Liver (tissue), 9 donors: Measurements from ENCODE around the gene KNDC1. TPM values are rescaled to one million over a fixed set of nuclear protein-coding genes. Genes with fewer than 3 reads are reported as not detected.

ENCODE experiments used
- DNase-seq: peaks from one replicate; pipeline ENCODE4 v3.0.0-alpha.2; 2017; ENCODE audit warnings: low spot score
- H3K27ac ChIP-seq, 2 donors: one replicate each; pipeline ENCODE4 v1.7.0; 2013; ENCODE audit warnings: inconsistent platforms in 2 of 2, low read length in 2 of 2, control low read depth in 1 of 2, low read depth in 1 of 2, mild to moderate bottlenecking in 1 of 2
- H3K27me3 ChIP-seq, 4 donors: one replicate each; pipeline versions ENCODE4 v1.6.1 to v1.7.0; 2013; ENCODE audit warnings: low read length in 3 of 4, inconsistent platforms in 1 of 4, mild to moderate bottlenecking in 1 of 4, moderate library complexity in 1 of 4; ENCODE audit not compliant: control insufficient read depth in 4 of 4, insufficient read depth in 4 of 4
- H3K36me3 ChIP-seq, 4 donors: one replicate each; pipeline versions ENCODE4 v1.6.1 to v1.7.0; 2013; ENCODE audit warnings: low read length in 3 of 4, mild to moderate bottlenecking in 3 of 4, low read depth in 1 of 4, moderate library complexity in 1 of 4; ENCODE audit not compliant: control insufficient read depth in 4 of 4, insufficient read depth in 3 of 4
- H3K4me1 ChIP-seq, 4 donors: one replicate each; pipeline versions ENCODE4 v1.6.1 to v1.7.0; 2013; ENCODE audit warnings: low read length in 3 of 4, mild to moderate bottlenecking in 3 of 4, moderate library complexity in 1 of 4; ENCODE audit not compliant: control insufficient read depth in 4 of 4, insufficient read depth in 4 of 4
- H3K4me3 ChIP-seq, 3 donors: one replicate each; pipeline versions ENCODE4 v1.6.1 to v1.7.0; 2013; ENCODE audit warnings: low read length in 3 of 3, control low read depth in 1 of 3, low read depth in 1 of 3, mild to moderate bottlenecking in 1 of 3
- H3K9ac ChIP-seq, 2 donors: one replicate each; pipeline ENCODE4 v1.7.0; 2013; ENCODE audit warnings: low read length in 2 of 2, mild to moderate bottlenecking in 2 of 2, moderate library complexity in 2 of 2, control low read depth in 1 of 2, low read depth in 1 of 2
- H3K9me3 ChIP-seq, 4 donors: one replicate each; pipeline versions ENCODE4 v1.6.1 to v1.7.0; 2013; ENCODE audit warnings: low read length in 3 of 4; ENCODE audit not compliant: control insufficient read depth in 4 of 4
- CTCF ChIP-seq: fragments of 150-350 bp; IDR thresholded peaks from 2 replicates; pipeline ENCODE4 v1.5.1; 2017; ENCODE audit warnings: improper control_type of control experiment, low read depth, low read length; ENCODE audit not compliant: missing input control
- EGR1 ChIP-seq, 2 donors: IDR thresholded peaks; 2 replicates each; pipeline ENCODE4 v1.6.1; 2016 to 2018; ENCODE audit warnings: antibody characterized with exemption in 2 of 2, low read depth in 2 of 2
- FOXA2 ChIP-seq: IDR thresholded peaks from 2 replicates; pipeline ENCODE4 v1.6.1; 2016; ENCODE audit warnings: antibody characterized with exemption
- GABPA ChIP-seq, 2 donors: IDR thresholded peaks in 1 of 2; conservative IDR thresholded peaks in 1 of 2; 2 replicates each; pipeline ENCODE4 v1.6.1; 2016; ENCODE audit warnings: antibody characterized with exemption in 2 of 2, mild to moderate bottlenecking in 1 of 2, moderate library complexity in 1 of 2
- JUND ChIP-seq, 2 donors: IDR thresholded peaks; 2 replicates each; pipeline ENCODE4 v1.6.1; 2016; ENCODE audit warnings: antibody characterized with exemption in 2 of 2
- NR2F2 ChIP-seq: IDR thresholded peaks from 2 replicates; pipeline ENCODE4 v1.6.1; 2016; ENCODE audit warnings: antibody characterized with exemption
- RAD21 ChIP-seq, 2 donors: IDR thresholded peaks; 2 replicates each; pipeline ENCODE4 v1.6.1; 2016; ENCODE audit warnings: antibody characterized with exemption in 2 of 2, mild to moderate bottlenecking in 2 of 2
- RXRA ChIP-seq, 2 donors: IDR thresholded peaks; 2 replicates each; pipeline ENCODE4 v1.6.1; 2017 to 2018; ENCODE audit warnings: antibody characterized with exemption in 2 of 2, mild to moderate bottlenecking in 1 of 2
- SP1 ChIP-seq: IDR thresholded peaks from 2 replicates; pipeline ENCODE4 v1.6.1; 2018; ENCODE audit warnings: antibody characterized with exemption, mild to moderate bottlenecking
- YY1 ChIP-seq: IDR thresholded peaks from 2 replicates; pipeline ENCODE4 v1.6.1; 2016; ENCODE audit warnings: antibody characterized with exemption, mild to moderate bottlenecking
- WGBS: extraction: QIAGEN DNeasy Blood & Tissue Kit; methylation state at CpG from one replicate; pipeline ENCODE4 v1.1.7; 2013; 5-methylcytosine and 5-hydroxymethylcytosine counted together
- polyA plus RNA-seq, 2 donors: library from polyadenylated mRNA; stranded (reverse) in 1 of 2; unstranded in 1 of 2; fragments of 200-250 nt in 1 of 2; fragments of >200 nt in 1 of 2; fragmentation: Nextera tagmentation in 1 of 2; extraction: Ambion mirVana in 1 of 2; gene quantifications; one replicate each; pipeline versions ENCODE4 v1.2.1 to v1.2.3, GENCODE V29; 2013 to 2015
- total RNA-seq, 2 donors: library from RNA; depleted of rRNA; stranded (reverse); fragments of >200 nt; gene quantifications; one replicate each; pipeline ENCODE4 v1.2.3, GENCODE V29; 2014
- TF ChIP-seq, protein P1 (sequence below): IDR thresholded peaks from 2 replicates; pipeline ENCODE4 v1.6.1; 2016; ENCODE audit warnings: antibody characterized with exemption, mild to moderate bottlenecking
- TF ChIP-seq, protein P2 (sequence below): IDR thresholded peaks from 2 replicates; pipeline ENCODE4 v1.6.1; 2016; ENCODE audit warnings: antibody characterized with exemption
- TF ChIP-seq, protein P3 (sequence below): IDR thresholded peaks from 2 replicates; pipeline ENCODE4 v1.6.1; 2016; ENCODE audit warnings: antibody characterized with exemption
- donor health status: healthy.
- donor health status: healthy.
- donor health status: healthy.
- donor health status: healthy.
- donor health status: healthy.

KNDC1 gene
- total and polyA plus RNA-seq, 4 donors: 0.53 to 12.9 (median 4.3) TPM

GRCh38 chr10:133230387-133231195 is 70.6 kb downstream of the KNDC1 start (continued):
- TF ChIP-seq CTCF (no peak), NR2F2 (no peak)
- TF ChIP-seq, protein P1, sequence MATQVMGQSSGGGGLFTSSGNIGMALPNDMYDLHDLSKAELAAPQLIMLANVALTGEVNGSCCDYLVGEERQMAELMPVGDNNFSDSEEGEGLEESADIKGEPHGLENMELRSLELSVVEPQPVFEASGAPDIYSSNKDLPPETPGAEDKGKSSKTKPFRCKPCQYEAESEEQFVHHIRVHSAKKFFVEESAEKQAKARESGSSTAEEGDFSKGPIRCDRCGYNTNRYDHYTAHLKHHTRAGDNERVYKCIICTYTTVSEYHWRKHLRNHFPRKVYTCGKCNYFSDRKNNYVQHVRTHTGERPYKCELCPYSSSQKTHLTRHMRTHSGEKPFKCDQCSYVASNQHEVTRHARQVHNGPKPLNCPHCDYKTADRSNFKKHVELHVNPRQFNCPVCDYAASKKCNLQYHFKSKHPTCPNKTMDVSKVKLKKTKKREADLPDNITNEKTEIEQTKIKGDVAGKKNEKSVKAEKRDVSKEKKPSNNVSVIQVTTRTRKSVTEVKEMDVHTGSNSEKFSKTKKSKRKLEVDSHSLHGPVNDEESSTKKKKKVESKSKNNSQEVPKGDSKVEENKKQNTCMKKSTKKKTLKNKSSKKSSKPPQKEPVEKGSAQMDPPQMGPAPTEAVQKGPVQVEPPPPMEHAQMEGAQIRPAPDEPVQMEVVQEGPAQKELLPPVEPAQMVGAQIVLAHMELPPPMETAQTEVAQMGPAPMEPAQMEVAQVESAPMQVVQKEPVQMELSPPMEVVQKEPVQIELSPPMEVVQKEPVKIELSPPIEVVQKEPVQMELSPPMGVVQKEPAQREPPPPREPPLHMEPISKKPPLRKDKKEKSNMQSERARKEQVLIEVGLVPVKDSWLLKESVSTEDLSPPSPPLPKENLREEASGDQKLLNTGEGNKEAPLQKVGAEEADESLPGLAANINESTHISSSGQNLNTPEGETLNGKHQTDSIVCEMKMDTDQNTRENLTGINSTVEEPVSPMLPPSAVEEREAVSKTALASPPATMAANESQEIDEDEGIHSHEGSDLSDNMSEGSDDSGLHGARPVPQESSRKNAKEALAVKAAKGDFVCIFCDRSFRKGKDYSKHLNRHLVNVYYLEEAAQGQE: no peak

DNA sequence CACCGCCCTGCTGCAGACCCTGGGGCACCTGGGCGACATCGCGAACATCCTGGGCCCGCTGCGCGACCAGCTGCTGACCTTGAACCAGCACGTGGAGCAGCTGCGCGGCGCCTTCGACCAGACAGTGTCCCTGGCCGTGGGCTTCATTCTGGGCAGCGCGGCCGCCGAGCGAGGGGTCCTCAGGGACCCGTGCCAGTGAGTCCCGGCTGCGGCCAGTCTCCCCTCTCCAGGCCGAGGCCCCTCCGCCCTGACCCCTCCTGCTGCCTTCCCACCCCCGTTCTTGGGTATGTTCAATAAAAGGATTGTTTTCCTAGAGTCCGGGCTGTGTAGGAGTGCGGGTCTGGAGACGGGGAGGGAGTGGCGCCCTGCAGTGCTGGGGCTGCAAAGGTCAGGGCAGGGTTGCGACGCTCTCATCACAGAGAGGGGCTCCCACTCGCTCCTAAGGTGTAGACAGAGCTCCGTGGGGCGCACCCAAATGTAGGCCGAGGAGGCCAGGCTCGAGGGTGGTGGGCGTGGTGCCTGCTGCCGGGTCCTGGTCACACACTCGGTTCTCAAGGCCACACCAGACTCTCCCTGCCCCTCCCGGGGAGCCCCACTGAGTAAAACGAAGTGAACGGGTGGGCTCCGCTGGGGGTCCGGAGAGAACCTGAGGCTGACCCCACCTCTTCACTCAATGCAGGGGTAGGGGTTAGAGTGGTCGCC is 71.4 kb downstream of the KNDC1 start:
- Histone ChIP-seq H3K9me3 (no peaks in the 10 kb centered on the region), H3K27ac (no peak overlapping the region), H3K9ac (no peak overlapping the region), H3K4me1 (peaks cover 0 to 8% (median 3%) of the 10 kb centered on the region in 4 donors), H3K4me3 (no peak overlapping the region), H3K36me3 (no peaks in the 10 kb centered on the region), H3K27me3 (peaks cover 3 to 25% (median 5%) of the 10 kb centered on the region in 4 donors)
- DNase-seq: no peak
- TF ChIP-seq, protein P2, sequence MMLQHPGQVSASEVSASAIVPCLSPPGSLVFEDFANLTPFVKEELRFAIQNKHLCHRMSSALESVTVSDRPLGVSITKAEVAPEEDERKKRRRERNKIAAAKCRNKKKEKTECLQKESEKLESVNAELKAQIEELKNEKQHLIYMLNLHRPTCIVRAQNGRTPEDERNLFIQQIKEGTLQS: no peak
- TF ChIP-seq GABPA (IDR thresholded peaks at IDR 0.05 in 1 of 2, conservative IDR thresholded peaks at IDR 0.05 in 1 of 2) (no peak), RAD21 (IDR thresholded peaks at IDR 0.05) (no peak), NR2F2 (no peak), SP1 (no peak), JUND (IDR thresholded peaks at IDR 0.05) (no peak), RXRA (IDR thresholded peaks at IDR 0.05) (no peak), EGR1 (IDR thresholded peaks at IDR 0.05; ENCODE audit: low read depth in 2 of 2) (no peak), FOXA2 (no peak), YY1 (no peak)
- TF ChIP-seq, protein P3, sequence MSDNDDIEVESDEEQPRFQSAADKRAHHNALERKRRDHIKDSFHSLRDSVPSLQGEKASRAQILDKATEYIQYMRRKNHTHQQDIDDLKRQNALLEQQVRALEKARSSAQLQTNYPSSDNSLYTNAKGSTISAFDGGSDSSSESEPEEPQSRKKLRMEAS: no peak
- TF ChIP-seq, protein P1: no peak
- WGBS: 20% methylated on average over 44 of the region's 44 CpGs
